Measurements from ENCODE around the gene SRL.
A peak's percentile ranks its signal among the peaks of the same experiment; 100 is the strongest.
"Not testable (repeated sequence)": the region's sequence is repeated elsewhere in the genome, so short reads cannot be mapped to it uniquely, and the experiment has no call there.

Gene SRL

DNA sequence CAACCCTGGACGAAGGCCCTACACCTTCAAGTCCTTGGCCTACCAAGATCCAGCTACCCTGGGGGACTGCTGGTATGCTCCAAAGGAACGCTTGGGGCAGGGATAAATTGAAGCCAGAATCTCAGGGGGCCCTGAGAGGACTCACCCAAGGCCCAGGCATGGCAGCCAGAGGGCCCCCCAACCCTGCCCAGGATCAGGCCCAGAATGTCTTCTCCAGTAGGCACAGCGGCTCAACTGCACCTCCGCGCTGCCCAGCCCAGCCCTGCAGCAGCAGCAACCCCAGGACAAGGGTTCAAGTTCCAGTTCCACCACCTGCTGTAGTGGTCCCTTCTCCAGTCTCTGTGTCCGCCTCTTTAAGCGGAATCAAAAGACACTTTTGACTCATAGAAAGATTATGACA is 28.7 kb upstream of the SRL start:
- no peaks in the 10 kb centered on the region for H3K27me3 Mint-ChIP-seq
- H3K9me3 Mint-ChIP-seq: no peaks in the 10 kb centered on the region
- DNase-seq (ENCODE audit: low spot score in 2 of 2) (no peak), ATAC-seq (replicated peaks; ENCODE audit: extremely low read depth, poor library complexity, severe bottlenecking) (no peak)
- H3K4me1 Mint-ChIP-seq: peaks cover 17% of the 10 kb centered on the region
- no peak overlapping the region for H3K27ac Mint-ChIP-seq (ENCODE audit: low read depth)
- H3K36me3 Mint-ChIP-seq (ENCODE audit: insufficient read depth): peaks cover 19% of the 10 kb centered on the region
- peak overlapping the region; percentile 90 for H3K4me3 Mint-ChIP-seq

DNA sequence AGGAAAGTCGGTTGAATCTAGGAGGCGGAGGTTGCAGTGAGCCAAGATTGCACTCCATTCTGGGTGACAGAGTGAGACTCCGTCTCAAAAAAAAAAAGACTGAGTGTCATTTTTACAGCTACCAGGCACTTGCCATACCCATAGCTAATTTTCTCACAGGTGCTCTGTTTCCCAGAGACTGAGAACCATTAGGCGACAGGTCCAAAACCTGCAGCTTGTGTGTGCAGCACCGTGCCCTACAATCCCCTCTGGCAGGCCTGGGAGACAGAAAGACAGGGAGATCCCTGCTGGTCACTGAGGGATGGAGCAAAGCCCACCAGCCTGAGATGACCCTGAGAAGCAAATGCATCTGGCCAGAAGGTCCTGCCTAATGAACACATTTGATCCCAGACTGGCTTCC is 28.2 kb upstream of the SRL start:
- Mint-ChIP-seq H3K4me1 (peaks cover 17% of the 10 kb centered on the region), H3K36me3 (ENCODE audit: insufficient read depth) (peaks cover 19% of the 10 kb centered on the region), H3K4me3 (peak overlapping the region; percentile 3), H3K27me3 (no peaks in the 10 kb centered on the region), H3K27ac (ENCODE audit: low read depth) (no peak overlapping the region), H3K9me3 (no peaks in the 10 kb centered on the region)
- ATAC-seq (replicated peaks; ENCODE audit: extremely low read depth, poor library complexity, severe bottlenecking) (no peak), DNase-seq (ENCODE audit: low spot score in 2 of 2) (no peak)

DNA sequence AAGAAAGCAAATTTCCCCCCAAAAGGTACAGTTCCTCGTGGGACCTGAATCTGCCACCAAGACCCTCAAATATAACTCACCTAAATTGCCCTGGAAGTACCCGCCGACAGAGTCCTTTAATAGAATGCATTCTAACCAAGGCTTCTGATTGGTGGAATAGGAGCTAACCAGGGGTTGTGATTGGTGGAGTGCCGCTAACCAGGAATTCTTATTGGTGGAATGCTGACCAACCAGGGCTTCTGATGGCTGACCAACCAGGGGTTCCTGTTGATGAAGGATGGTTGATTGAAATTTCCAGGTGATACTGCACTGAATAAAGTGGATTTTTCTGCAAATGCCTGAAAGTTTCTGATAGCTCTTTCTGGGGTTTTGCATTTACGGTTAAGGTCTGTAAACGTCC is 24.5 kb upstream of the SRL start:
- peaks cover 7% of the 10 kb centered on the region for H3K36me3 Mint-ChIP-seq (ENCODE audit: insufficient read depth)
- no peak overlapping the region for H3K27ac Mint-ChIP-seq (ENCODE audit: low read depth)
- H3K27me3 Mint-ChIP-seq: no peaks in the 10 kb centered on the region
- H3K4me3 Mint-ChIP-seq: no peak overlapping the region
- ATAC-seq (replicated peaks; ENCODE audit: extremely low read depth, poor library complexity, severe bottlenecking) (no peak), DNase-seq (ENCODE audit: low spot score in 2 of 2) (no peak)
- no peaks in the 10 kb centered on the region for H3K9me3 Mint-ChIP-seq
- peaks cover 20% of the 10 kb centered on the region for H3K4me1 Mint-ChIP-seq

DNA sequence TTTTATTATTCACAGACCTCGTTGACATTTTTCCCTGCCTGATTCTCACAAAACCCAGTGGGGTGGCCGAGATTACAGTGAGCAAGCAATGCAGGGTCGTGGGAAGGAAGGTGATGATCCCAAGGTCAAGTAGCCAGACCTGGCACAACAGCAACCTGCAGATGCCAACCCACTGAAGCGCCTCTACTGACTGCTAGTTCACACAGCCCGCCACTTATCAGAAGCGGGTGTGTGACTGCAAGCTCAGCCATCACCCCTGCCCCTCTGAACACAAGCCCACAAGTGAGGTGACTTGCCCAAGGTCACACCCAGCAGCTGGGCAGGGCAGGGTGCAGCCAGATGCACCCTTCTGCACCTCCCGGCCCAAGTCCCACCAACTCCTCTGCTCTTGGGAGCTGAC is 23.8 kb upstream of the SRL start:
- H3K27me3 Mint-ChIP-seq: no peaks in the 10 kb centered on the region

DNA sequence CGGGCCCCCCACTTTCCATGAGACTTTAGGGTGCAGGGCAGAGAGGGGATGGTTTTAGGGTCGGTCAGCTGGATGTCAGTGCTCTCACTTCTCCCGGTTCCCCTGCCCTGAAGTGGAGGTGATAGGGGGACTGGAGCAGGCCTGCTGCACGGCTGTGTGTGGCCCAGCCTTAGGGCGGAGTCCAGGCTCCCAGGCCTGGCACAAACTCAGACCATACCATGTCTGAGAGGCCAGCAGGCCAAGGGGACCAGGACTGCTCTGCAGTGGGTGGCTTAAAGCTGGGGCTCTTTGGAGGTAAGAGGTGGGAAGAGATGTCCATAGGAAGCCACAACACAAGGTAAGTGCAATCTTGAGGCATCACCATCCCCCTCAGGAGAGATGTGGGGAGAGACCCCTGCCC is 22.7 kb upstream of the SRL start:
- no peaks in the 10 kb centered on the region for H3K27me3 Mint-ChIP-seq
- ATAC-seq (replicated peaks; ENCODE audit: extremely low read depth, poor library complexity, severe bottlenecking) (no peak), DNase-seq (ENCODE audit: low spot score in 2 of 2) (no peak)
- H3K9me3 Mint-ChIP-seq: no peaks in the 10 kb centered on the region
- H3K4me1 Mint-ChIP-seq: peaks cover 10% of the 10 kb centered on the region
- no peak overlapping the region for H3K27ac Mint-ChIP-seq (ENCODE audit: low read depth)
- peaks cover 2% of the 10 kb centered on the region for H3K36me3 Mint-ChIP-seq (ENCODE audit: insufficient read depth)
- H3K4me3 Mint-ChIP-seq: no peak overlapping the region

More for the DNA sequence above, 23.8 kb upstream of the SRL start:
- Mint-ChIP-seq H3K27ac (ENCODE audit: low read depth) (no peak overlapping the region), H3K9me3 (no peaks in the 10 kb centered on the region), H3K4me1 (peaks cover 13% of the 10 kb centered on the region), H3K4me3 (no peak overlapping the region), H3K36me3 (ENCODE audit: insufficient read depth) (peaks cover 3% of the 10 kb centered on the region)
- ATAC-seq (replicated peaks; ENCODE audit: extremely low read depth, poor library complexity, severe bottlenecking) (no peak), DNase-seq (ENCODE audit: low spot score in 2 of 2) (no peak)

DNA sequence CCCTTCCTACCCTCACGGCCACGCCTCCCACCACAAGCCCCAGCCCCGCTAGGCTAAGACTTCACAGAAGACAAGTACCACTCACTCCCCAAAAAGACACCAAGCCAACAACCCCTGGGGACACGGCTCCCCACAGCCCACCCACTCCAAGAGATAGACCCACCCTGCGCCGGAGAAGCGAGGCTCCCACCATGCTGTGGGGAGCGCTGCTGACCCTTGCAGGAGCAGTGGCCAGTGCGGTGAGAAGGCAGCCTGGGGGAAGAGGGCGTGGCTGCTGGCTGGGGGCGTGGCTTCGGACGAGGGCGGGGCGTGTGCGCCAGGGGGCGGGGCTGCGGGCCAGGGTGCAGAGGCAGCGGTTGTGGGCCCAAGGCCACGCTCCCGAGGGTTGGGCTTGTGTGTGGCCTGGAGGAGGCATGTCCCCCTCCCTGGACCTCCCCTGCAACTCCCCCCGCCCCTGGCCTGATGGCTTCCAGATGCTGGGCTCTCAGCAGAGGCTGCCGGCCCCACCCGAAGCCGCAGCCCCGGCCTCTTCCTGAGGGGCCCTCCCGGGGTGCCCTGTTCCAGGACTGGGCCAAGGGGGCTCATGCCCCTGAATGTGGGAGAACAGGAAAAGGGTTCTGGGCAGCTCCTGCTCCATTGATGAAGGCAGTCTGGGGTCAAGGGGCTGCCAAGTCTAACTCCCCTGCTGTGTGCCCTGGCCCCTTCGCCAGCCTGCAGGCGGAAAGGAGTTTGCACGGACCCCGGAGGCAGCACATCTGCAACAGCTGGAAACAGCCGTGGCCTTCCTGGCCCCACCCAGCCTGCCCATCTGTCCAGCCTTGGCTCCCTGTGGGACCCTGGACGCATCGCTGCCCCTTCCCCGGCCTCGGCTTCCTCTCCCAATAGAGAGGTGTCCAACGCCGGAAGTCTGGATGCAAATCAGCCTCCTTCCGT is 21.9 kb upstream of the SRL start:
- H3K27ac Mint-ChIP-seq (ENCODE audit: low read depth): peak overlapping the region; percentile 70
- ATAC-seq (replicated peaks; ENCODE audit: extremely low read depth, poor library complexity, severe bottlenecking): no peak

DNA sequence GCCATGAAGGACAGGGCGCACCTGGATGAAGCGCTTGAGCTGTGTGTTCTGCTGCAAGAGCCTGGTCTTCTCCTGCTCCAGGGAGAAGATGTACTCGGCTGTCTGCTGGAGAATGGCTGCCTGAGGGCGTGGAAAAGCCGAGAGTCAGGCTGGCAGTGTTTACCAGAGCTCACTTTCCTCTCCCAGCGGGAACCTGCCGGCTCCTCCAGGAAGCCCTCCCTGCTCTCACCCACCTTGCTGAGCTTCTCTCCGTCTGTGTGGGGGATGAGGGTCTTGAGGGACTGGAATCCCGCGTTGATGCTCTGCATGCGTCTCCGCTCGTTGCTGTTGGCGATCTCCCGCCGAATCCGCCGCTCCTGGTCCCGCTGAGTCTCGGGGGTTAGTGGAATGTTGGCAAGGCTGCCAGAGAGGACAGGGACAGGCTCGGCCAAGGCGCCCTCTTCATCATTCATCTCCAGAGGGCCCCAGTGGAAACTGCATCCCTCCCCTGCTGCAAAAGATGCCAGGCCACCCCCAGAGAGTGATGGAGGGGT is 20.5 kb upstream of the SRL start:
- no peak overlapping the region for H3K4me3 Mint-ChIP-seq
- H3K27me3 Mint-ChIP-seq: no peaks in the 10 kb centered on the region
- no peaks in the 10 kb centered on the region for H3K9me3 Mint-ChIP-seq
- DNase-seq (ENCODE audit: low spot score in 2 of 2) (no peak), ATAC-seq (replicated peaks; ENCODE audit: extremely low read depth, poor library complexity, severe bottlenecking) (no peak)
- H3K4me1 Mint-ChIP-seq: peaks cover 10% of the 10 kb centered on the region
- peaks cover 9% of the 10 kb centered on the region for H3K36me3 Mint-ChIP-seq (ENCODE audit: insufficient read depth)
- no peak overlapping the region for H3K27ac Mint-ChIP-seq (ENCODE audit: low read depth)

More for the DNA sequence above, 21.9 kb upstream of the SRL start:
- Mint-ChIP-seq H3K4me3 (no peak overlapping the region), H3K9me3 (no peaks in the 10 kb centered on the region), H3K4me1 (peaks cover 10% of the 10 kb centered on the region), H3K36me3 (ENCODE audit: insufficient read depth) (peaks cover 5% of the 10 kb centered on the region), H3K27me3 (no peaks in the 10 kb centered on the region)
- no peak for DNase-seq (ENCODE audit: low spot score in 2 of 2)

DNA sequence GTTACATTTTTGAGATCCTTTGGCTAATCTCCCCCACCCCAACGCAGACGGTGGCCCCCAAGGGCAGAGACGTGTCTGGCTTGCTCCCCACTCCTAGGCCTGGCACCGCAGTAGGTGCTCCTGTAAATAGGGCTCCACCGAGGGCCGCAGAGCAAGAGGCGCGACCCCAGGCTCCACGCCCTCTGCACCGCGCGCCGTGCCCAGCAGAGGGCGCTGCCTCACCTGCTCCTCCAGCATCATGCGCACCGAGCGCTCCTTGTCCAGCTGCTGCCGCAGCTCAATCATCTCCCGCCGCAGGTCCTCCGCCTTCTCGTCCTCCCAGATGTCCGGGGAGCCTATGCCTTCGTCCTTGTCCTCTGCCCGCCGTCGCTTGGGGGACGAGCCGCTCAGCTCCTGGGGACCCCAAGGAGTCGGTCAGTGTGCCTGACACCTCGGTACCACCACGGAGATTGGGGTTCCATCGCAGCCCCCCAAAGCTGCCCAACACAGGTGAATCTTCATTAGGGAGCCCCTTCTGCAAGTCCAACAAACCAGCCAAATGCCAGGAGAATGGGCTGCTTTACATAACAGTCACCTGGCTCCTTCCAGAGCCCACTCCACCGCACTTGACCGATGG is 19.8 kb upstream of the SRL start:
- Mint-ChIP-seq H3K4me3 (no peak overlapping the region), H3K36me3 (ENCODE audit: insufficient read depth) (peaks cover 9% of the 10 kb centered on the region), H3K9me3 (no peaks in the 10 kb centered on the region), H3K27ac (ENCODE audit: low read depth) (peak overlapping the region; percentile 75), H3K27me3 (no peaks in the 10 kb centered on the region), H3K4me1 (peaks cover 10% of the 10 kb centered on the region)
- no peak for ATAC-seq (replicated peaks; ENCODE audit: extremely low read depth, poor library complexity, severe bottlenecking)
- DNase-seq (ENCODE audit: low spot score in 2 of 2): peak in 1 of 2 donors; percentile 22

DNA sequence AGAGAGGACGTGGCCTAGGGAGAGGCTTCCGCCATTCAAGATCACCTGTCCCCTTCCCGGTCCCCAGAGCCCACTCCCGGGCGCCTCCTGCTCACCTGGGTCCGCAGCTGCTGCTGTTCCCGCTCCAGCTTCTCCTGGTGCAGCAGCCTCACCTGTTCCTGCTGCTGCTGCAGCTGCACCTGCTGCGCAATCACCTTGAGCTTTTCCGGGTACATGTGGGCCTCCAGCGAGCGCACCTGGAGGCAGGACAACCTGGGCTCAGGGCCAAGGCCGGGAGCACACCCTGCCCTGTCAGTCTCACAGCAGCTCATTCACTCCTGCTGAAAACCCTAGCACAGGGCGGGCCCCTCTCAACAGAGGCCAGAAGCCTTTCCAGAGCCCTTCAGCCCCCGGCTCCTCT is 18.5 kb upstream of the SRL start:
- peaks cover 5% of the 10 kb centered on the region for H3K4me1 Mint-ChIP-seq
- H3K4me3 Mint-ChIP-seq: no peak overlapping the region
- H3K9me3 Mint-ChIP-seq: no peaks in the 10 kb centered on the region
- peaks cover 9% of the 10 kb centered on the region for H3K36me3 Mint-ChIP-seq (ENCODE audit: insufficient read depth)
- DNase-seq (ENCODE audit: low spot score in 2 of 2) (no peak), ATAC-seq (replicated peaks; ENCODE audit: extremely low read depth, poor library complexity, severe bottlenecking) (no peak)
- no peak overlapping the region for H3K27ac Mint-ChIP-seq (ENCODE audit: low read depth)
- H3K27me3 Mint-ChIP-seq: no peaks in the 10 kb centered on the region

DNA sequence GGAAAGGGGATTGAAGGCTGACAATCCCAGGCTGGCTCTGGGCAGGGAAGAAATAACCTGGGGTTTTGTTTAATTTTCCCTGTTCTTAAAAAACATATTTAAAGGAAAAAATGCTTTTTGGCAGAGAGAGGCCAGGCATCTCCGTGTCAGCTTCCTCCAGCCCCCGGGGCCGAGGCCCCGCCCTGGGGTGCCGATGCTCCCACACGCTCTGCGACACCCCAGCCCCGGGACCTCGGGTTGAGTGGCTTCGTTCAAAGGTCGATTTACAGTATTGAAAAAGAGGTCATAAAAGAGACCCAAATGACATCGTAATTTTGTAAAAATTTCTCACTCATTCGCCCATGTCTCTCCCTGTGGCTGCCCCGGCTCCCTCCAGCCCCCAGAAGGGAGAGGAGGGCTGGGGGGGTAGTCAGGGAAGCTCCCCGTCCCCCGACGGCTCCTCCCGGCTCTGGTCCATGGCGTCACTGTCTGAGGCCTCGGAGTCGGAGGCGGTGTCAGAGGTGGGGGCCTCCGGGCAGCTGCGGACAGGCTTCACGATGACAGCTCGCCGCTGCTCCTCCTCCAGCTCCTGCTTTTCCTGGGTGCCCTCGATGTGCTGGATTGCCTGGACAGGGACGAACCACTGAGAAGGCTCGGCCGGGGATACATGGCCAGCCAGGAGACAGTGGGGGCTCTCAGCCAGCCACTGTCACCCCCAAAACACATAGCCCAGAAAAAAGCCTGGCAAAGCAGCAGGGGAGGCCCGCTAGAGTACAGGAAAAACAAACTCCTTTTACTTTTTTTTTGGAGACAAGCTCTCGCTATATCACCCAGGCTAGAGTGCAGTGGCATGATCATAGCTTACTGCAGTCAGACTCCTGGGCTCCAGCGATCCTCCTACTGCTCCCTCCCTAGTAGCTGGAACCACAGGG is 16.0 kb upstream of the SRL start:
- DNase-seq (ENCODE audit: low spot score in 2 of 2) (no peak), ATAC-seq (replicated peaks; ENCODE audit: extremely low read depth, poor library complexity, severe bottlenecking) (no peak)
- H3K9me3 Mint-ChIP-seq: no peaks in the 10 kb centered on the region
- no peak overlapping the region for H3K27ac Mint-ChIP-seq (ENCODE audit: low read depth)
- H3K36me3 Mint-ChIP-seq (ENCODE audit: insufficient read depth): peaks cover 11% of the 10 kb centered on the region
- peaks cover 10% of the 10 kb centered on the region for H3K4me1 Mint-ChIP-seq
- no peak overlapping the region for H3K4me3 Mint-ChIP-seq
- no peaks in the 10 kb centered on the region for H3K27me3 Mint-ChIP-seq

DNA sequence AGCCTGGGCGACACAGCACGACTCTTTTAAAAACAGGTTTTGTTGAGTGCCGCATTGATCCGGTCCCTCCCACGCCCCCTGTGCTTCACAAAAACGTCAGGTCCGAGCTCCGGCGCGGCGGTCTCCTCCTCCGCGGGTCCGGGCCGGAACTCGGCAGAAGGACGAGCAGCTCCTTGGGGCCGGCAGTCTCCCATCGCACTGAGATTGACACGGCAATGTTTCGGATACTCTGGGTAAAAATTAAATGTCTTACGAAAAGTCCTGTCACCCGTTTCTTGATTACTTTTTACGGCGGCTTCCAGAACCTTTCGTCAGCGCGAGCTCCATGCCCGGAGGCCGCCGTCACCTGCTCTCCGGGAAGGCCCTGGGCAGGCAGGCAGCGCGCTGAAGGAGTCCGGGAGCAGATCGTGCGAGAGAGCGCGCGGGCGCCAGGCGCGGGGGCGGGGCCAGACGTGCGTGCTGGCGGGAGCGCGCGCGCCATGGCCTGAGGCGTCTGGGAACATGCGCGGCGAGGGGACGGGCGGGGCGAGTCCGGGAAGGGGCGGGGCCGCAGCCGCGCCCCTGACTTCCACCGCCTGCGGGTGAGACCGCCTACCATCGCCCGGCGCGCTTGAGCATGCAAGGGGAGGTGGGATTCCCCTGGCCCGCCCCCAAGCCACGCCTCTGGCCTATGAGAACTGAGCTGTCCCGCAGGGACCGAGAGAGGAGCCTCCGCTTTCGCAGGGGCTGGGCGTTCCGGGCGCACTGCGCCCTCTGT is 11.7 kb upstream of the SRL start:
- Mint-ChIP-seq H3K4me1 (peaks cover 5% of the 10 kb centered on the region), H3K27ac (ENCODE audit: low read depth) (peak overlapping the region; percentile 92), H3K36me3 (ENCODE audit: insufficient read depth) (peaks cover 10% of the 10 kb centered on the region), H3K27me3 (no peaks in the 10 kb centered on the region), H3K9me3 (no peaks in the 10 kb centered on the region), H3K4me3 (peak overlapping the region; percentile 91)
- peak; percentile 99 for ATAC-seq (replicated peaks; ENCODE audit: extremely low read depth, poor library complexity, severe bottlenecking)
- DNase-seq (ENCODE audit: low spot score in 2 of 2): peak; percentile 97 to 99

DNA sequence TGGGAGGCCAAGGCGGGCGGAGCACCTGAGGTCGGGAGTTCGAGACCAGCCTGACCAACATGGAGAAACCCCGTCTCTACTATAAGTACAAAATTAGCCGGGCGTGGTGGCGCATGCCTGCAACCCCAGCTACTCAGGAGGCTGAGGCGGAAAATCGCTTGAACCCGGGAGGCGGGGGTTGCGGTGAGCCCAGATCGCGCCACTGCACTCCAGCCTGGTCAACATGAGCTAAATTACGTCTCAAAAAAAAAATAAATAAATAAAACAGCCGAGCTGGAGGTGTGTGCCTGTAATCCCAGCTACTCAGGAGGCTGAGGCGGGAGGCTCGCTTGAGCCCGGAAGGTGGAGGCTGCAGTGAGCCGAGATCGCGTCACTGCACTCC is 11.1 kb upstream of the SRL start:
- H3K27me3 Mint-ChIP-seq; ATAC-seq (replicated peaks; ENCODE audit: extremely low read depth, poor library complexity, severe bottlenecking); H3K9me3 Mint-ChIP-seq; DNase-seq (ENCODE audit: low spot score in 2 of 2); H3K4me1 Mint-ChIP-seq; H3K36me3 Mint-ChIP-seq (ENCODE audit: insufficient read depth): not testable (repeated sequence)
- H3K4me3 Mint-ChIP-seq: peak overlapping the region; percentile 91
- peak overlapping the region; percentile 92 for H3K27ac Mint-ChIP-seq (ENCODE audit: low read depth)
